ENCODE measurements around the gene HOXB8. TPM values are rescaled to one million over a fixed set of nuclear protein-coding genes. Genes with fewer than 3 reads are reported as not detected.

The HOXB8 gene
- total RNA-seq, 2 experiments from 2014 or later = not detected

GRCh38 chr17:48611213-48611612 is 3.9 kb downstream of the HOXB8 start:
- Mint-ChIP-seq H3K27ac (peak overlapping the region; percentile 38), H3K9me3 (no peaks in the 10 kb centered on the region)

GRCh38 chr17:48610282-48611211 is 4.5 kb downstream of the HOXB8 start, which contains the start of gene HOXB7:
TSS of gene HOXB7 (minus strand) at chr17:48611017. CDS start at chr17:48610918, 99 bp downstream.
- Mint-ChIP-seq H3K27ac (peak within 1 kb of the TSS; percentile 38), H3K27me3 (peaks cover 91% of the 10 kb centered on the region), H3K9me3 (no peaks in the 10 kb centered on the region), H3K4me3 (peak within 1 kb of the TSS; percentile 89), H3K4me1 (peaks cover 36% of the 10 kb centered on the region), H3K36me3 (no peaks in the 10 kb centered on the region)
- peak; percentile 70 for DNase-seq

More at GRCh38 chr17:48611213-48611612, 3.9 kb downstream of the HOXB8 start:
- peaks cover 40% of the 10 kb centered on the region for H3K4me1 Mint-ChIP-seq
- H3K36me3 Mint-ChIP-seq = no peaks in the 10 kb centered on the region
- peak overlapping the region; percentile 89 for H3K4me3 Mint-ChIP-seq
- DNase-seq = no peak
- H3K27me3 Mint-ChIP-seq = peaks cover 92% of the 10 kb centered on the region

GRCh38 chr17:48609759-48610281 is 5.3 kb downstream of the HOXB8 start:
- H3K4me1 Mint-ChIP-seq = peaks cover 31% of the 10 kb centered on the region
- H3K4me3 Mint-ChIP-seq = peak overlapping the region; percentile 89
- no peak overlapping the region for H3K27ac Mint-ChIP-seq
- DNase-seq = no peak
- H3K27me3 Mint-ChIP-seq = peaks cover 91% of the 10 kb centered on the region
- H3K9me3 Mint-ChIP-seq = no peaks in the 10 kb centered on the region
- no peaks in the 10 kb centered on the region for H3K36me3 Mint-ChIP-seq

GRCh38 chr17:48609033-48609432 is 6.1 kb downstream of the HOXB8 start:
- Mint-ChIP-seq H3K9me3 (no peaks in the 10 kb centered on the region), H3K27ac (no peak overlapping the region), H3K4me1 (peaks cover 31% of the 10 kb centered on the region), H3K27me3 (peaks cover 91% of the 10 kb centered on the region), H3K4me3 (no peak overlapping the region), H3K36me3 (no peaks in the 10 kb centered on the region)
- no peak for DNase-seq

- Mint-ChIP-seq H3K4me3 (no peak overlapping the region), H3K36me3 (no peaks in the 10 kb centered on the region), H3K27ac (no peak overlapping the region), H3K27me3 (peaks cover 91% of the 10 kb centered on the region), H3K9me3 (no peaks in the 10 kb centered on the region), H3K4me1 (peaks cover 29% of the 10 kb centered on the region)
- DNase-seq = no peak
Measured at GRCh38 chr17:48608494-48608834, 6.6 kb downstream of the HOXB8 start.

- Mint-ChIP-seq H3K27ac (no peak overlapping the region), H3K36me3 (no peaks in the 10 kb centered on the region), H3K4me3 (no peak overlapping the region), H3K4me1 (peaks cover 28% of the 10 kb centered on the region), H3K9me3 (no peaks in the 10 kb centered on the region), H3K27me3 (peaks cover 92% of the 10 kb centered on the region)
- DNase-seq = no peak
Measured at GRCh38 chr17:48606892-48607614, 8.0 kb downstream of the HOXB8 start.

- Mint-ChIP-seq H3K27ac (no peak overlapping the region), H3K27me3 (peaks cover 92% of the 10 kb centered on the region)
- DNase-seq = no peak
Measured at GRCh38 chr17:48605991-48606891, 8.9 kb downstream of the HOXB8 start.

GRCh38 chr17:48605409-48605919 is 9.6 kb downstream of the HOXB8 start:
- H3K4me3 Mint-ChIP-seq = no peak overlapping the region
- no peaks in the 10 kb centered on the region for H3K36me3 Mint-ChIP-seq
- peaks cover 17% of the 10 kb centered on the region for H3K4me1 Mint-ChIP-seq
- no peak for DNase-seq
- no peaks in the 10 kb centered on the region for H3K9me3 Mint-ChIP-seq
- H3K27ac Mint-ChIP-seq = no peak overlapping the region
- peaks cover 93% of the 10 kb centered on the region for H3K27me3 Mint-ChIP-seq

More at GRCh38 chr17:48605991-48606891, 8.9 kb downstream of the HOXB8 start:
- Mint-ChIP-seq H3K4me3 (no peak overlapping the region), H3K4me1 (peaks cover 22% of the 10 kb centered on the region), H3K36me3 (no peaks in the 10 kb centered on the region), H3K9me3 (no peaks in the 10 kb centered on the region)

- Mint-ChIP-seq H3K27me3 (peaks cover 98% of the 10 kb centered on the region), H3K4me3 (peak within 1 kb of the TSS; percentile 62), H3K36me3 (no peaks in the 10 kb centered on the region), H3K27ac (no peak within 1 kb of the TSS), H3K9me3 (no peaks in the 10 kb centered on the region), H3K4me1 (peaks cover 17% of the 10 kb centered on the region)
- DNase-seq = no peak
Measured at GRCh38 chr17:48604770-48605329, 10.2 kb downstream of the HOXB8 start, which contains the start of gene HOXB6. TSS of gene HOXB6 (minus strand) at chr17:48604986. CDS start at chr17:48598150, 6,836 bp downstream.

- Mint-ChIP-seq H3K9me3 (no peaks in the 10 kb centered on the region), H3K27me3 (peaks cover 98% of the 10 kb centered on the region), H3K4me3 (no peak overlapping the region), H3K36me3 (no peaks in the 10 kb centered on the region), H3K4me1 (peaks cover 17% of the 10 kb centered on the region), H3K27ac (no peak overlapping the region)
- no peak for DNase-seq
Measured at GRCh38 chr17:48603959-48604769, 10.9 kb downstream of the HOXB8 start.

GRCh38 chr17:48601539-48602425 is 13.3 kb downstream of the HOXB8 start:
- Mint-ChIP-seq H3K4me1 (peaks cover 31% of the 10 kb centered on the region), H3K4me3 (no peak overlapping the region), H3K27me3 (peaks cover 98% of the 10 kb centered on the region), H3K27ac (no peak overlapping the region), H3K36me3 (no peaks in the 10 kb centered on the region), H3K9me3 (no peaks in the 10 kb centered on the region)
- no peak for DNase-seq

- Mint-ChIP-seq H3K27ac (no peak overlapping the region), H3K27me3 (peaks cover 99% of the 10 kb centered on the region), H3K9me3 (no peaks in the 10 kb centered on the region), H3K4me3 (no peak overlapping the region), H3K4me1 (peaks cover 37% of the 10 kb centered on the region), H3K36me3 (no peaks in the 10 kb centered on the region)
- no peak for DNase-seq
Measured at GRCh38 chr17:48601207-48601538, 13.9 kb downstream of the HOXB8 start.

Measured in activated naive CD8-positive, alpha-beta T cell treated with anti-CD3 and anti-CD28 coated beads for 36 hours (primary cell).